Left ventricle myocardium inferior (tissue), 1 donor: ENCODE results near the gene RBM18. TPM values are rescaled to one million over a fixed set of nuclear protein-coding genes. Genes with fewer than 3 reads are reported as not detected.

Source experiments
- DNase-seq: peaks from one replicate; pipeline ENCODE4 v3.0.0-alpha.2; 2020
- H3K27ac ChIP-seq: fragments of 200-600 bp; replicated peaks from 2 replicates; pipeline ENCODE4 v1.8.0; 2021
- H3K27me3 ChIP-seq: fragments of 200-600 bp; 2 replicates; pipeline ENCODE4 v1.8.0; 2021; ENCODE audit warnings: low read depth
- H3K36me3 ChIP-seq: fragments of 200-600 bp; 2 replicates; pipeline ENCODE4 v1.8.0; 2021
- H3K4me1 ChIP-seq: fragments of 200-600 bp; 2 replicates; pipeline ENCODE4 v1.8.0; 2021
- H3K4me3 ChIP-seq: fragments of 200-600 bp; 2 replicates; pipeline ENCODE4 v1.8.0; 2021; ENCODE audit warnings: mild to moderate bottlenecking, moderate library complexity
- H3K9me3 ChIP-seq: fragments of 200-600 bp; replicated peaks from 2 replicates; pipeline ENCODE4 v1.8.0; 2021
- CTCF ChIP-seq: fragments of 200-600 bp; IDR thresholded peaks from 2 replicates; pipeline ENCODE4 v1.8.0; 2021; ENCODE audit warnings: antibody characterized with exemption, mild to moderate bottlenecking, borderline replicate concordance
- intact Hi-C: fragments of 100-400 bp; cut with micrococcal nuclease; formaldehyde crosslinking; loops from one replicate; pipeline ENCODE4 v1.11.0; 2022
- total RNA-seq: library from RNA; stranded (reverse); fragmentation: NEBNext Ultra II Directional; extraction: Animal tissue kit (Norgen Biotek cat#: 25700); gene quantifications from one replicate; pipeline ENCODE4 v1.2.1, GENCODE V29; 2021
- donor health status: DM: no; HTN: yes; CAD: no; lungs with severe emphysema.

Gene RBM18
- total RNA-seq, 1 donor from 2014 or later, result 40.7 TPM

- DNase-seq, result no peak
- no peaks in the 10 kb centered on the region for H3K36me3 ChIP-seq
- H3K27ac ChIP-seq, result no peak overlapping the region
- intact Hi-C loops, result no loop called here
- H3K27me3 ChIP-seq, result peaks cover 96% of the 10 kb centered on the region
- peak overlapping the region; percentile 58 for H3K4me3 ChIP-seq
- H3K9me3 ChIP-seq, result no peaks in the 10 kb centered on the region
- peaks cover 25% of the 10 kb centered on the region for H3K4me1 ChIP-seq
- TF ChIP-seq CTCF, result no peak
These were observed 50.1 kb downstream of the RBM18 start for GRCh38 chr9:122214507-122214906.

GRCh38 chr9:122213589-122214413 lies 50.8 kb downstream of the RBM18 start:
- intact Hi-C loops, result no loop called here
- Histone ChIP-seq H3K27me3 (peaks cover 95% of the 10 kb centered on the region), H3K9me3 (no peaks in the 10 kb centered on the region), H3K4me3 (peak overlapping the region; percentile 58), H3K27ac (no peak overlapping the region), H3K36me3 (no peaks in the 10 kb centered on the region), H3K4me1 (peaks cover 18% of the 10 kb centered on the region)
- no peak for DNase-seq
- no peak for TF ChIP-seq CTCF

GRCh38 chr9:122213102-122213588 lies 51.5 kb downstream of the RBM18 start:
- no peaks in the 10 kb centered on the region for H3K36me3 ChIP-seq
- H3K27ac ChIP-seq, result no peak overlapping the region
- peak overlapping the region; percentile 58 for H3K4me3 ChIP-seq
- no peaks in the 10 kb centered on the region for H3K9me3 ChIP-seq
- DNase-seq, result no peak
- peaks cover 12% of the 10 kb centered on the region for H3K4me1 ChIP-seq
- peaks cover 88% of the 10 kb centered on the region for H3K27me3 ChIP-seq
- no peak for TF ChIP-seq CTCF
- intact Hi-C loops, result no loop called here

- peaks cover 12% of the 10 kb centered on the region for H3K4me1 ChIP-seq
- intact Hi-C loops, result no loop called here
- H3K27ac ChIP-seq, result no peak overlapping the region
- H3K4me3 ChIP-seq, result no peak overlapping the region
- no peaks in the 10 kb centered on the region for H3K36me3 ChIP-seq
- peaks cover 82% of the 10 kb centered on the region for H3K27me3 ChIP-seq
- no peaks in the 10 kb centered on the region for H3K9me3 ChIP-seq
- no peak for TF ChIP-seq CTCF
- no peak for DNase-seq
These were observed 52.1 kb downstream of the RBM18 start for GRCh38 chr9:122212473-122213004.

GRCh38 chr9:122209451-122209850 lies 55.2 kb downstream of the RBM18 start:
- H3K4me3 ChIP-seq, result no peak overlapping the region
- no peak overlapping the region for H3K27ac ChIP-seq
- no peaks in the 10 kb centered on the region for H3K36me3 ChIP-seq
- no peaks in the 10 kb centered on the region for H3K9me3 ChIP-seq
- no peak for DNase-seq
- H3K4me1 ChIP-seq, result peaks cover 12% of the 10 kb centered on the region
- TF ChIP-seq CTCF, result no peak
- intact Hi-C loops, result no loop called here
- peaks cover 51% of the 10 kb centered on the region for H3K27me3 ChIP-seq
